Measurements from ENCODE around the gene LSM6. TPM values are rescaled to one million over a fixed set of nuclear protein-coding genes. Genes with fewer than 3 reads are reported as not detected.

Gene LSM6
- total and polyA plus RNA-seq, 2 experiments from 2014 or later, result 70.4 to 238 TPM

- Histone ChIP-seq H3K27ac (ENCODE audit: low read depth) (no peak overlapping the region), H3K4me2 (no peak overlapping the region), H3K4me1 (ENCODE audit: insufficient read depth) (peaks cover 6% of the 10 kb centered on the region), H3K79me2 (replicated peaks; ENCODE audit: insufficient read depth) (no peaks in the 10 kb centered on the region), H4K20me1 (replicated peaks; ENCODE audit: insufficient read depth) (no peaks in the 10 kb centered on the region), H2AFZ (no peak overlapping the region), H3F3A (replicated peaks; ENCODE audit: low read depth) (no peaks in the 10 kb centered on the region), H3K36me3 (ENCODE audit: insufficient read depth) (no peaks in the 10 kb centered on the region), H3K4me3 (no peak overlapping the region), H3K9me2 (ENCODE audit: insufficient read depth) (peaks cover 5% of the 10 kb centered on the region; the same call in 1 of the 2 replicates), H3K27me3 (ENCODE audit: insufficient read depth) (no peaks in the 10 kb centered on the region)
- Mint-ChIP-seq H3K9me3 (peaks cover 2% of the 10 kb centered on the region; the same call in 1 of the 3 replicates), H3K4me3 (no peak overlapping the region), H3K27me3 (ENCODE audit: insufficient read depth, low read depth, poor library complexity) (no peaks in the 10 kb centered on the region), H3K36me3 (ENCODE audit: low read depth) (no peaks in the 10 kb centered on the region), H3K27ac (no peak overlapping the region), H3K4me1 (peaks cover 9% of the 10 kb centered on the region; the same call in 2 of the 3 replicates)
- ATAC-seq (no peak), DNase-seq (ENCODE audit: low spot score) (no peak)
- TF ChIP-seq CREB1 (CRISPR knock-in tag; IDR thresholded peaks at IDR 0.05; ENCODE audit: low read depth), result no peak
- TF ChIP-seq STAT1 (IDR thresholded peaks at IDR 0.05; ENCODE audit: unreplicated experiment), result no peak
- no peak for TF ChIP-seq ZNF331 (CRISPR knock-in tag; IDR thresholded peaks at IDR 0.05; ENCODE audit: low read depth)
- no peak for TF ChIP-seq EZH2phosphoT487 (IDR thresholded peaks at IDR 0.05; ENCODE audit: unreplicated experiment)
- no peak for TF ChIP-seq REST (IDR thresholded peaks at IDR 0.05; ENCODE audit: unreplicated experiment)
These were observed 60.7 kb downstream of the LSM6 start for GRCh38 chr4:146236216-146236615.

GRCh38 chr4:146237092-146237491 lies 61.6 kb downstream of the LSM6 start:
- Mint-ChIP-seq H3K36me3 (ENCODE audit: low read depth) (no peaks in the 10 kb centered on the region), H3K4me1 (peaks cover 13% of the 10 kb centered on the region), H3K4me3 (no peak overlapping the region), H3K27me3 (ENCODE audit: insufficient read depth, low read depth, poor library complexity) (no peaks in the 10 kb centered on the region), H3K27ac (no peak overlapping the region), H3K9me3 (peaks cover 2% of the 10 kb centered on the region; the same call in 1 of the 3 replicates)
- H3K9me2 ChIP-seq (ENCODE audit: insufficient read depth), result peaks cover 5% of the 10 kb centered on the region; the same call in 1 of the 2 replicates
- H3K79me2 ChIP-seq (replicated peaks; ENCODE audit: insufficient read depth), result no peaks in the 10 kb centered on the region
- H3K27ac ChIP-seq (ENCODE audit: low read depth), result no peak overlapping the region
- DNase-seq (ENCODE audit: low spot score), result no peak
- no peak overlapping the region for H3K4me2 ChIP-seq
- no peaks in the 10 kb centered on the region for H3K27me3 ChIP-seq (ENCODE audit: insufficient read depth)
- no peaks in the 10 kb centered on the region for H4K20me1 ChIP-seq (replicated peaks; ENCODE audit: insufficient read depth)
- ATAC-seq, result no peak
- H3F3A ChIP-seq (replicated peaks; ENCODE audit: low read depth), result no peaks in the 10 kb centered on the region
- H3K4me1 ChIP-seq (ENCODE audit: insufficient read depth), result peaks cover 6% of the 10 kb centered on the region
- H2AFZ ChIP-seq, result no peak overlapping the region
- no peaks in the 10 kb centered on the region for H3K36me3 ChIP-seq (ENCODE audit: insufficient read depth)
- H3K4me3 ChIP-seq, result no peak overlapping the region
- TF ChIP-seq ETS1 (IDR thresholded peaks at IDR 0.05), result no peak
- TF ChIP-seq ZNF331 (CRISPR knock-in tag; IDR thresholded peaks at IDR 0.05; ENCODE audit: low read depth), result no peak
- no peak for TF ChIP-seq REST (IDR thresholded peaks at IDR 0.05; ENCODE audit: unreplicated experiment)
- no peak for TF ChIP-seq POLR2AphosphoS5 (IDR thresholded peaks at IDR 0.05; ENCODE audit: low read depth)
- no peak for TF ChIP-seq STAT1 (IDR thresholded peaks at IDR 0.05; ENCODE audit: unreplicated experiment)
- no peak for TF ChIP-seq ZNF114 (CRISPR knock-in tag; IDR thresholded peaks at IDR 0.05)

All from GM23338 (cell line).